HUES64 (cell line): ENCODE data around the gene GBA3.

Source experiments
- H3K27ac ChIP-seq: 2 replicates; pipeline ENCODE4 v1.7.0; 2013; ENCODE audit warnings: low read depth, low read length, inconsistent platforms
- H3K27me3 ChIP-seq: 2 replicates; pipeline ENCODE4 v1.6.1; 2013; ENCODE audit warnings: mild to moderate bottlenecking, low read length; ENCODE audit not compliant: insufficient read depth
- H3K36me3 ChIP-seq: 2 replicates; pipeline ENCODE4 v1.6.1; 2013; ENCODE audit warnings: mild to moderate bottlenecking, low read length; ENCODE audit not compliant: insufficient read depth
- H3K4me1 ChIP-seq: 2 replicates; pipeline ENCODE4 v1.6.1; 2013; ENCODE audit warnings: mild to moderate bottlenecking, low read length, moderate library complexity; ENCODE audit not compliant: insufficient read depth
- H3K4me3 ChIP-seq: 2 replicates; pipeline ENCODE4 v1.5.1; 2013; ENCODE audit warnings: mild to moderate bottlenecking, low read length, moderate library complexity
- H3K9ac ChIP-seq: 2 replicates; pipeline ENCODE4 v1.6.1; 2013; ENCODE audit warnings: mild to moderate bottlenecking, low read depth, low read length
- H3K9me3 ChIP-seq: 2 replicates; pipeline ENCODE4 v1.6.1; 2013; ENCODE audit warnings: low read depth, low read length; ENCODE audit not compliant: insufficient read depth
- WGBS: fragments of 150-250, 120-280 bp; methylation state at CpG from one replicate; pipeline ENCODE4 v1.1.7; 2013; ENCODE audit warnings: missing lambda C conversion rate; 5-methylcytosine and 5-hydroxymethylcytosine counted together

GBA3 gene

DNA sequence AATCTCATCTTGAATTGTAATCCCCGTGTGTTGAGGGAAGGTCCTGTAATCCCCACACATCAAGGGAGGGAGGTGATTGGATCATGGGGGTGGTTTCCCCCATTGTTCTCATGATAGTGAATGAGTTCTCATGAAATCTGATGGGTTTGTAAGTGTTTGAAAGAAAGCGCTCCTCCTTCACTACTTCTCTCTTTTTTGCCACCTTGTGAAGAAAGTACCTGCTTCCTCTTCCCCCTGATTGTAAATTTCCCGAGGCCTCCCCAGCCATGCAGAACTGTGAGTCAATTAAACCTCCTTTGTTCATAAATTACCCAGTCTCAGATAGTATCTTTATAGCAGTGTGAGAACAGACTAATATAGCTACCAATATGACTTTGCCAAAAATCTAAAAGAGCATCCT is 41.1 kb downstream of the GBA3 start:
- Histone ChIP-seq H3K9ac (no peak overlapping the region), H3K4me1 (no peaks in the 10 kb centered on the region), H3K36me3 (no peaks in the 10 kb centered on the region), H3K27me3 (no peaks in the 10 kb centered on the region), H3K9me3 (no peaks in the 10 kb centered on the region), H3K4me3 (no peak overlapping the region), H3K27ac (no peak overlapping the region)
- 92% methylated on average over 3 of the region's 3 CpGs for WGBS

DNA sequence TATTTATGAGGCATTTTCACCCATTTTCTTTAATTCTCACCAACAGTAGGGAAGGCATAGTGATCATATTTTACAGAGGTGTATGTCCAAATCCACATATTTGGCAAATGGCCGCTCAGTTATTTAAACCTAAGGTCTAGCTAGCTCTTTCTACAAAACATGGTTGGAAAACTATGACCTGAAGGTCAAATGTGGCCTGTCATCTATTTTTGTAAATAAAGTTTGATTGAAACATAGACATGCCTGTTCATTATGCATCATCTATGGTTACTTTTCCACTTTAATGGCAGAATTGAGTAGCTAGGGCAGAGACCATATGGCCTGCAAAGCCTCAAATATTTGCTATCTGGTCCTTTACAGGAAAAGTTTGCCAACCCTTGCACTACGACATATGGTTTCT is 44.2 kb downstream of the GBA3 start:
- no peak overlapping the region for H3K4me3 ChIP-seq
- WGBS, result 87% methylated on average over 1 of the region's 2 CpGs

DNA sequence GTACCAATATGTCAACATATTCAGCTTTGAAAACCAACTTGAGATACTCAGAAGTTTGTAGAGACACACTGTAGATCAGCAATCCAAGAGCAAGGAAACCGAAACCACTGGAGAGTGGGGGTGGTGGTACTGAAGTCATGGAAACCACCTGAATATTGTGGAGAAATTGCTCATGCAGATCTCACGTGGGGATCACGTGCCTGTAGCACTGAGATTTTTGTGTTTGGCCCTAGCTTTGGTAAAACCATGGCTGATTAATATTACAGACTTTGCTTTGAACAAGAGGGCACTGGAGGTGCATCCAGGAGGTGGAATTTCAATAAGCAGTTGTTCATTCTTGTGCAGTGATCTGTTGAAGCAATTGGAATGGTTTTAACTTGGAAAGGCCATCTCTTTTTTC is 47.2 kb downstream of the GBA3 start:
- Histone ChIP-seq H3K4me3 (no peak overlapping the region), H3K4me1 (no peaks in the 10 kb centered on the region), H3K36me3 (no peaks in the 10 kb centered on the region), H3K9me3 (no peaks in the 10 kb centered on the region), H3K9ac (no peak overlapping the region), H3K27me3 (no peaks in the 10 kb centered on the region), H3K27ac (no peak overlapping the region)
- WGBS, result 76% methylated on average over 3 of the region's 3 CpGs

More for the DNA sequence above, 44.2 kb downstream of the GBA3 start:
- H3K27ac ChIP-seq, result no peak overlapping the region
- no peaks in the 10 kb centered on the region for H3K4me1 ChIP-seq
- no peaks in the 10 kb centered on the region for H3K27me3 ChIP-seq
- H3K36me3 ChIP-seq, result no peaks in the 10 kb centered on the region
- H3K9ac ChIP-seq, result no peak overlapping the region
- H3K9me3 ChIP-seq, result no peaks in the 10 kb centered on the region

DNA sequence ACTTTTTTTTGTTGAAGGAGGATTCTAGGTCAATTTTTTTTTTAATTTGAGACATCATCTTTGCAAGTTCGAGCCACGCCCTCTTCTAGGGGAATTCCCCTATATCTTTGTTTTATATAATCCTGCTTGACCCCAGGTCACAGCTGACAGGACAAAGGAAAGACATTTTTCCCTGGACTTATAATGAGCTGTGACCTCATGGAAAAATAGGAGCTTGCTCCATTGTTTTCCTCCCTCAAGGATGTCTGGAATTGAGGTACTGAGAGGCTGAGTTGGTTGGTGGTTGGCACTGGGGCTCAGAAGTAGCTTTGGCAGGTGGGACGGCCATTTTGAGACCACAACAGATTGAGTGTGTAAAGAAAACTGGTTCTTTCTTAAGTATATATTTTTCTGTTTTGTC is 49.0 kb downstream of the GBA3 start:
- Histone ChIP-seq H3K4me3 (no peak overlapping the region), H3K4me1 (no peaks in the 10 kb centered on the region), H3K9ac (no peak overlapping the region), H3K27me3 (no peaks in the 10 kb centered on the region), H3K9me3 (no peaks in the 10 kb centered on the region), H3K36me3 (no peaks in the 10 kb centered on the region), H3K27ac (no peak overlapping the region)
- 86% methylated on average over 2 of the region's 3 CpGs for WGBS

DNA sequence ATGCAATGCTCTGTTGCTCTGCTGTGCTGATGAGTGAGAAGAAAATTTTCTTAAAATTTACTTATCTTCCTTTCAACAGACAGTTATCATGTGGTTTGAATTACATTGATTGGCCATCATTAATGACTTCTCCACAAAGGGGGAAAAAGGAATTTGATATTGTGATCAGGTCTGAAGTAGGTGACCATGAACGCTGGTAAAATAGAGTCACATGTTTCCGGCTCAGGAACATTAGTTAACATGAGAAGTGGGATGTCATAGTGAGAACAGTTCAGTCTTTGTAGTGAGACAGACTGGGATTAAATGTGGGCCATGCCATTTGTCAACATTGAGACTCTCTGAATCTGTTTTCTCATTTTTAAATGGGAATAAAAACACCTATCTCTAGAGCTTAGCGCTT is 50.6 kb downstream of the GBA3 start:
- 92% methylated on average over 2 of the region's 3 CpGs for WGBS
- Histone ChIP-seq H3K36me3 (no peaks in the 10 kb centered on the region), H3K4me1 (no peaks in the 10 kb centered on the region), H3K9ac (no peak overlapping the region), H3K4me3 (no peak overlapping the region), H3K9me3 (no peaks in the 10 kb centered on the region), H3K27me3 (no peaks in the 10 kb centered on the region), H3K27ac (no peak overlapping the region)

DNA sequence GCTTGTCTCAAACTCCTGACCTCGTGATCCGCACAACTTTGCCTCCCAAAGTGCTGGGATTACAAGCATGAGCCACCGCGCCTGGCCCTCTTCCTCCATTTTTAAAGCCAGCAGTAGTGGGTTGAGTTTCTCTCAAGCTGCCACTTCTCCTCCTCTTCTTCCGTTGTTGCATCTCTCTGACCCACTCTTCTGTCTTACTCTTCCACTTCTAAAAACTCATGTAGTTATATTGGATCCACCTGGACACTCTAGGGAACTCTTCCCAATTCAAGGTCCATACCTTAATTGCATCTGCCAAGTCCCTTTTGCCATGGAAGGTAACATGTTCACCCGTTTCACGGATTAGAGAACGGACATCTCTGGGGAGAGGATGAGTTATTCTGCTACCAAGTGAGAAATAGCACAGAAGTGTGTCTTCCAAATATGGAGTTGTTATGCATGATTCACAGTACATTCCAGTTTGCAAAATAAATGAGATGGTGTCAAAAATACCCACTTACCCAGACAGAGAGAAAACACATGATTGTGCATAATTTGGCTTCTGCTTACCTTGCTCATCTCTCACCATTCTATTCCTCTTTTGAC is 51.8 kb downstream of the GBA3 start:
- no peaks in the 10 kb centered on the region for H3K9me3 ChIP-seq
- no peaks in the 10 kb centered on the region for H3K4me1 ChIP-seq
- H3K27me3 ChIP-seq, result no peaks in the 10 kb centered on the region
- H3K27ac ChIP-seq, result no peak overlapping the region
- 96% methylated on average over 8 of the region's 8 CpGs for WGBS
- H3K36me3 ChIP-seq, result no peaks in the 10 kb centered on the region
- no peak overlapping the region for H3K4me3 ChIP-seq
- H3K9ac ChIP-seq, result no peak overlapping the region

DNA sequence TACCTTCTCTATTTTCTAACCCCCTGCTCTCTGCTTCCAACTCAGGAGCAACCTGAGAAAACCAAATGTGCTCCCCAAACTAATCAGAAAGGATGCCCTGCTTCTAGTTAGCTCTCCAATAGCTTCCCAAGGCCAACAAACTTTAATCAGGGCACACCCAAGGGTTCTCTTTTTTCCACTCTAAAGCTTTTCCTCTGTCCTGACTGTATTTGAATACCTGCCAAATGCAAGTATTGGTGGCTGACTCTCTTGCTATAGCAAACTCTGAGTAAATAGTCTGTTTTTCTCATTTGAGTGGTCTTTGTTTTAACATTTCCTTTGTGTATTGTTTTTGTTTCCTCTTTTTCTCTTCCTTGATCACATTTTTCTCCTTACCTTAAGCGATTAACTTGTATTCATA is 52.5 kb downstream of the GBA3 start:
- no peak overlapping the region for H3K27ac ChIP-seq
- H3K27me3 ChIP-seq, result no peaks in the 10 kb centered on the region
- H3K4me3 ChIP-seq, result no peak overlapping the region
- no peaks in the 10 kb centered on the region for H3K4me1 ChIP-seq
- no peaks in the 10 kb centered on the region for H3K9me3 ChIP-seq
- no peaks in the 10 kb centered on the region for H3K36me3 ChIP-seq
- H3K9ac ChIP-seq, result no peak overlapping the region
- WGBS, result no CpG with 5 or more reads among the region's 1 CpG

DNA sequence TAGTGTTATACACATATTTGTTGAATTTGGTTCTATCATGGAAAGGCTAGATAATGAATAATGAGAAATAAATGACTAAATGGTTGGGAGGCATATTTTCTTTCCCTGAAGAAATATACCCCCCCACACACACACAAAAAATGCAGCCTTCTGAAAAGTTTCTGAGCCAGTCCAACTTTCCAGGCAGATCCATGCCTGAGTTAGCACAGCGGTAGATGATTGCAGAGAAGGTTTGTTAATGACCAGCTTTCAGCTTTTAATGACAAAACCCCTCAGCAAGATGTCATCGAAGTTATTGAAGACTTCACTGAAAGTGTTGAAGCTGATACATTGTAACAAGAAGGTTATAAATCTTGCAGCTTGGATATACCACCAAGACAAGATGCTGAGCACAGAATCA is 61.4 kb downstream of the GBA3 start:
- Histone ChIP-seq H3K9me3 (no peaks in the 10 kb centered on the region), H3K27me3 (no peaks in the 10 kb centered on the region), H3K36me3 (no peaks in the 10 kb centered on the region), H3K4me1 (no peaks in the 10 kb centered on the region), H3K9ac (no peak overlapping the region), H3K4me3 (no peak overlapping the region), H3K27ac (no peak overlapping the region)
- 91% methylated on average over 2 of the region's 2 CpGs for WGBS

DNA sequence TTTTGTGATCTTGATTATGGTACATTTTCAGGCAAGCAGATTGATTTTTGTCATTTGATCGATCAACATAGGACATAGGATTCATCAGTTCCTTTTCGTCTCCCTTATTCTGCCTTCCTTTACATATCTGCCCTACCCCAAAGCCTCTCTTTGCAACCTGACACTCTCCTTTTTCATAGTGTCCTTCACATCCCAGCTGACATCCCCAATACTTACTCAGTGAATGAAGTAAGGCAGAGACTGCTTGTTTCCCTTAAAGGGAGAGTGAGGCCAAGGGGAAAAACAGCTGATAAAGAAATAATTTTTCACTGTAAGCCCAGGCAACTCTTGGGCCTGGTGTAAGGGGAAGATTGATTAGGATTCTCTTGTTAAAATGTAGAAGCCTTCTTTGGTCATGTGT is 69.8 kb downstream of the GBA3 start:
- Histone ChIP-seq H3K4me1 (peaks cover 10% of the 10 kb centered on the region), H3K4me3 (no peak overlapping the region), H3K9ac (no peak overlapping the region), H3K27ac (no peak overlapping the region), H3K9me3 (no peaks in the 10 kb centered on the region), H3K36me3 (no peaks in the 10 kb centered on the region), H3K27me3 (no peaks in the 10 kb centered on the region)
- WGBS, result 77% methylated on average over 2 of the region's 2 CpGs

DNA sequence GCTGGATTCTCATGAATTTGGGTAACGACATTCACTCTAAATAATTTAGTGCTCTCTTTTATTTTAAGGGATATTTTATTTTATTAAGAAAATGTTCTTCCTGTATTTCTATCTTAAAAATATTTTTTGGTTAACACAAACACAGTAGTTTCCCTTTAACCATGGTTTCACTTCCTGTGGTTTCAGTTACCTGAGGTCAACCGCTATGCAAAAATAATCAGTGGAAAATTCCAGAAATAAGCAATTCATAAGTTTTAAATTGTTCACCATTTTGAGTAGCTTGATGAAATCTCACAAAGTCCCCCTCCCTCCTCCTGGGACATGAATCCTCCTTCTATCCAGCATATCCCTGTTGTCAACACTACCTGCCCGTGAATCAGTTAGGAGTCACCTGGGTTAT is 71.4 kb downstream of the GBA3 start:
- Histone ChIP-seq H3K9ac (no peak overlapping the region), H3K27ac (no peak overlapping the region), H3K4me3 (no peak overlapping the region), H3K36me3 (no peaks in the 10 kb centered on the region), H3K4me1 (peaks cover 10% of the 10 kb centered on the region), H3K9me3 (no peaks in the 10 kb centered on the region), H3K27me3 (no peaks in the 10 kb centered on the region)
- WGBS, result 94% methylated on average over 2 of the region's 3 CpGs

DNA sequence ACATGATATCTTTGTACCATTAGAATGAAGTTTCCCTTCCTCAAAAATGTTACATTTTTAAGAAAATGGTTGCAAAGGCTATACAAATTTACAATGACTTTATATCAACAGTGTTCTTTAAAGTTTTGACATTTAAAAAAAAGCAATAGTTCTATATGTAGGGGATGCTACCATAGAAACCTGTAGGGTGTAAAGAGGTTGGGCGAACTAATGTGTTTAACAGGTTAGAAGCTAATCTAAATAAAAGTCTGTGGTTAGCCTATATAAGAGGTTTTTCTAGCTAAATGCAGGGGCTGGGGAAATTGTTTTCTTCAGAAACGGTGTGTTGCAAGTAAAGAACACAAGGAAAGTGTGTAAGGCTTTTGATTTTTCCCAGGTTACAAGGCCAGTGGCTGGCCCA is 73.3 kb downstream of the GBA3 start:
- Histone ChIP-seq H3K27me3 (no peaks in the 10 kb centered on the region), H3K9ac (no peak overlapping the region), H3K4me1 (peaks cover 10% of the 10 kb centered on the region), H3K4me3 (no peak overlapping the region), H3K9me3 (peaks cover 8% of the 10 kb centered on the region; the same call in 1 of the 2 replicates), H3K27ac (no peak overlapping the region), H3K36me3 (no peaks in the 10 kb centered on the region)
- WGBS, result 93% methylated on average over 2 of the region's 2 CpGs

DNA sequence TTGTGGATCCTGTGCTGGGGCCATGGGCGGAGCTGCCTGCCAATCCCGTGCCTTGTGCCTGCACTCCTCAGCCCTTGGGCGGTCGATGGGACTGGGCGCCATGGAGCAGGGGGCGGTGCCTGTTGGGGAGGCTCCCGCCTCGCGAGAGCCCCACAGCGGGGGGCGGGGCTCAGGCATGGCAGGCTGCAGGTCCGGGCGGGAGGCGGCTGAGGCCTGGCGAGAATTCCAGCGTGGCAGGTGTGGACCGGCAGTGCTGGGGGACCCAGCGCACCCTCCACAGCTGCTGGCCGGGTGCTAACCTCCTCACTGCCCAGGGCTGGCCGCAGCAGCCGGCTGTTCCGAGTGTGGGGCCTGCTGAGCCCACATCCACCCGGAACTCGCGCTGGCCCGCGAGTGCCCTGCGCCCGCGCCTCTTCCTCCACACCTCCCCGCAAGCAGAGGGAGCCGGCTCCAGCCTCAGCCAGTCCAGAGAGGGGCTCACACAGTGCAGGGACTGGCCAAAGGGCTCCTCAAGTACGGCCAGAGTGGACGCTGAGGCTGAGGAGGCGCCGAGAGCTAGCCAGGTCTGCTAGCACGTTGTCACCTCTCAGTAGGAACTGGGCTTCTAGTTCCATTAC is 85.9 kb downstream of the GBA3 start:
- Histone ChIP-seq H3K27ac (no peak overlapping the region), H3K9ac (no peak overlapping the region), H3K36me3 (no peaks in the 10 kb centered on the region), H3K4me1 (peaks cover 9% of the 10 kb centered on the region), H3K4me3 (no peak overlapping the region), H3K27me3 (no peaks in the 10 kb centered on the region), H3K9me3 (no peaks in the 10 kb centered on the region)
- 97% methylated on average over 37 of the region's 37 CpGs for WGBS
